Mesenchymal stem cell (in vitro differentiated cells and primary cell): ENCODE results near the gene RFX1.
A peak's percentile ranks its signal among the peaks of the same experiment; 100 is the strongest.
"Not testable (repeated sequence)": the region's sequence is repeated elsewhere in the genome, so short reads cannot be mapped to it uniquely, and the experiment has no call there.

Source experiments
- DNase-seq: peaks from one replicate; pipeline ENCODE4 v3.0.0-alpha.2; 2013
- H2AFZ ChIP-seq: one replicate; pipeline ENCODE4 v1.6.1; 2013; ENCODE audit warnings: low read depth, mild to moderate bottlenecking, control low read depth, inconsistent platforms, low read length, moderate library complexity
- H2AK5ac ChIP-seq: 2 replicates; pipeline ENCODE4 v1.6.1; 2013; ENCODE audit warnings: low read length, moderate library complexity, mild to moderate bottlenecking, inconsistent platforms; ENCODE audit not compliant: severe bottlenecking
- H2BK120ac ChIP-seq: one replicate; pipeline ENCODE4 v1.6.1; 2013; ENCODE audit warnings: low read depth, mild to moderate bottlenecking, inconsistent platforms, low read length, moderate library complexity
- H2BK12ac ChIP-seq, 2 experiments: one replicate each; pipeline ENCODE4 v1.6.1; 2013; ENCODE audit warnings: inconsistent platforms in 2 of 2, low read length in 2 of 2, mild to moderate bottlenecking in 2 of 2, moderate library complexity in 2 of 2, control low read depth in 1 of 2
- H2BK15ac ChIP-seq: one replicate; pipeline ENCODE4 v1.6.1; 2013; ENCODE audit warnings: mild to moderate bottlenecking, low read depth, inconsistent platforms; ENCODE audit not compliant: poor library complexity, severe bottlenecking
- H2BK5ac ChIP-seq: 2 replicates; pipeline ENCODE4 v1.6.1; 2013; ENCODE audit warnings: low read depth, mild to moderate bottlenecking, low read length, control low read depth, inconsistent platforms; ENCODE audit not compliant: poor library complexity, severe bottlenecking
- H3K14ac ChIP-seq, 2 experiments: one replicate each; pipeline ENCODE4 v1.6.1; 2013; ENCODE audit warnings: inconsistent platforms in 2 of 2, low read length in 2 of 2, control low read depth in 1 of 2, mild to moderate bottlenecking in 1 of 2, moderate library complexity in 1 of 2
- H3K18ac ChIP-seq, 2 experiments: one replicate each; pipeline ENCODE4 v1.6.1; 2013; ENCODE audit warnings: inconsistent platforms in 2 of 2, low read length in 2 of 2, control low read depth in 1 of 2, low read depth in 1 of 2, mild to moderate bottlenecking in 1 of 2
- H3K23ac ChIP-seq, 2 experiments: one replicate each; pipeline ENCODE4 v1.6.1; 2013; ENCODE audit warnings: inconsistent platforms in 2 of 2, low read length in 2 of 2, mild to moderate bottlenecking in 2 of 2, moderate library complexity in 2 of 2, control low read depth in 1 of 2
- H3K27ac ChIP-seq: 2 replicates; pipeline ENCODE4 v1.5.1; 2013; ENCODE audit warnings: mild to moderate bottlenecking, moderate library complexity, low read length, control low read depth, inconsistent platforms; ENCODE audit not compliant: poor library complexity, severe bottlenecking
- H3K27me3 ChIP-seq, 2 experiments: 2 replicates each; pipeline versions ENCODE4 v1.6.1 to v1.7.0; 2013; ENCODE audit warnings: low read length in 2 of 2, mild to moderate bottlenecking in 2 of 2, moderate library complexity in 2 of 2, control low read depth in 1 of 2, inconsistent platforms in 1 of 2; ENCODE audit not compliant: control insufficient read depth in 1 of 2, insufficient read depth in 1 of 2
- H3K36me3 ChIP-seq, 2 experiments: 2 replicates each; pipeline versions ENCODE4 v1.6.1 to v1.7.0; 2013; ENCODE audit warnings: low read length in 2 of 2, control low read depth in 1 of 2, inconsistent platforms in 1 of 2, low read depth in 1 of 2, mild to moderate bottlenecking in 1 of 2; ENCODE audit not compliant: insufficient read depth in 2 of 2, control insufficient read depth in 1 of 2
- H3K4ac ChIP-seq, 2 experiments: one replicate each; pipeline ENCODE4 v1.6.1; 2013; ENCODE audit warnings: inconsistent platforms in 2 of 2, low read length in 2 of 2, mild to moderate bottlenecking in 2 of 2, moderate library complexity in 2 of 2, control low read depth in 1 of 2, low read depth in 1 of 2
- H3K4me1 ChIP-seq: 2 replicates; pipeline ENCODE4 v1.6.1; 2013; ENCODE audit warnings: low read depth, low read length, control low read depth; ENCODE audit not compliant: control insufficient read depth, insufficient read depth
- H3K4me2 ChIP-seq: 2 replicates; pipeline ENCODE4 v1.6.1; 2013; ENCODE audit warnings: low read length, mild to moderate bottlenecking, inconsistent platforms; ENCODE audit not compliant: poor library complexity, severe bottlenecking
- H3K4me3 ChIP-seq, 2 experiments: 2 replicates each; pipeline versions ENCODE4 v1.5.1 to v1.7.0; 2013; ENCODE audit warnings: low read length in 2 of 2, mild to moderate bottlenecking in 2 of 2, control low read depth in 1 of 2, low read depth in 1 of 2; ENCODE audit not compliant: insufficient read depth in 1 of 2
- H3K79me1 ChIP-seq: replicated peaks from 2 replicates; pipeline ENCODE4 v1.6.1; 2013; ENCODE audit warnings: mild to moderate bottlenecking, control low read depth, low read length, inconsistent platforms; ENCODE audit not compliant: poor library complexity, severe bottlenecking
- H3K9ac ChIP-seq: 2 replicates; pipeline ENCODE4 v1.7.0; 2013; ENCODE audit warnings: mild to moderate bottlenecking, low read length, moderate library complexity
- H3K9me3 ChIP-seq: 2 replicates; pipeline ENCODE4 v1.7.0; 2013; ENCODE audit warnings: mild to moderate bottlenecking, low read length; ENCODE audit not compliant: control insufficient read depth
- H4K8ac ChIP-seq: one replicate; pipeline ENCODE4 v1.6.1; 2013; ENCODE audit warnings: inconsistent platforms, mild to moderate bottlenecking, low read length, moderate library complexity
- H4K91ac ChIP-seq: one replicate; pipeline ENCODE4 v1.6.1; 2013; ENCODE audit warnings: mild to moderate bottlenecking, low read length, inconsistent platforms
- WGBS: methylation state at CpG from one replicate; pipeline ENCODE4 v1.1.7; 2013; ENCODE audit warnings: mixed read lengths; 5-methylcytosine and 5-hydroxymethylcytosine counted together

The RFX1 gene

GRCh38 chr19:14021474-14021873 lies 15.4 kb upstream of the RFX1 start:
- Histone ChIP-seq H3K4me3 (no peak overlapping the region), H3K9ac (no peak overlapping the region), H4K8ac (no peak overlapping the region), H3K4me2 (no peak overlapping the region), H3K27ac (no peak overlapping the region), H3K4ac (no peak overlapping the region), H3K4me1 (no peaks in the 10 kb centered on the region), H3K14ac (no peak overlapping the region), H2BK5ac (no peak overlapping the region), H2BK15ac (no peak overlapping the region), H2AK5ac (no peak overlapping the region), H2BK12ac (no peak overlapping the region), H4K91ac (no peak overlapping the region), H2BK120ac (no peak overlapping the region), H3K23ac (no peak overlapping the region), H3K36me3 (no peaks in the 10 kb centered on the region), H3K79me1 (no peaks in the 10 kb centered on the region), H3K9me3 (no peaks in the 10 kb centered on the region), H3K27me3 (no peaks in the 10 kb centered on the region), H3K18ac (no peak overlapping the region), H2AFZ (peak overlapping the region; percentile 29)
- WGBS = 80% methylated on average over 5 of the region's 5 CpGs
- no peak for DNase-seq

DNA sequence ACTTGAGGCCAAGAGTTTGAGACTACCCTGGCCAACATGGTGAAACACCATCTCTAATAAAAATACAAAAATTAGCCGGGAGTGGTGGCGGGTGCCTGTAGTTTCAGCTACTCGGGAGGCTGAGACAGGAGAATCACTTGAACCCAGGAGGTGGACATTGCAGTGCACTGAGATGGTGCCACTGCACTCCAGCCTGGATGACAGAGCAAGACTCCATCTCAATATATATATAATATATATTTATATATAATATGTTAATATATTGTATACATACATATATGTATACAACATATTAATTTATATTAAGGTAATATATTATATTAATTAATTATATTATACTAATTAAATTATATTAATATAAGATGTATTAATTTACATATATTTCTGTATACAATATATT lies 13.6 kb upstream of the RFX1 start:
- not testable (repeated sequence) for H2AK5ac ChIP-seq, H3K9me3 ChIP-seq, H2BK12ac ChIP-seq, H3K18ac ChIP-seq, H4K91ac ChIP-seq, H3K4ac ChIP-seq, H3K4me2 ChIP-seq, H2BK120ac ChIP-seq, H3K27ac ChIP-seq, H3K9ac ChIP-seq, H3K36me3 ChIP-seq, H3K14ac ChIP-seq, H3K23ac ChIP-seq, H2BK15ac ChIP-seq, H3K27me3 ChIP-seq, H4K8ac ChIP-seq, DNase-seq, H3K4me1 ChIP-seq, H2AFZ ChIP-seq, H2BK5ac ChIP-seq, H3K4me3 ChIP-seq, H3K79me1 ChIP-seq
- 95% methylated on average over 3 of the region's 3 CpGs for WGBS

GRCh38 chr19:14019100-14019499 lies 13.0 kb upstream of the RFX1 start:
- Histone ChIP-seq H2AK5ac (no peak overlapping the region), H2BK15ac (no peak overlapping the region), H3K4me3 (no peak overlapping the region), H3K9ac (no peak overlapping the region), H3K4me2 (no peak overlapping the region), H4K8ac (no peak overlapping the region), H3K23ac (no peak overlapping the region), H2BK120ac (no peak overlapping the region), H3K36me3 (no peaks in the 10 kb centered on the region), H2AFZ (no peak overlapping the region), H3K14ac (no peak overlapping the region), H3K27me3 (no peaks in the 10 kb centered on the region), H3K79me1 (no peaks in the 10 kb centered on the region), H2BK12ac (no peak overlapping the region), H3K27ac (no peak overlapping the region), H3K4ac (no peak overlapping the region), H3K4me1 (no peaks in the 10 kb centered on the region), H3K18ac (no peak overlapping the region), H4K91ac (no peak overlapping the region), H3K9me3 (no peaks in the 10 kb centered on the region), H2BK5ac (no peak overlapping the region)
- WGBS = 98% methylated on average over 5 of the region's 6 CpGs
- DNase-seq = no peak

GRCh38 chr19:14015524-14016035 lies 9.5 kb upstream of the RFX1 start:
- Histone ChIP-seq H2AFZ (no peak overlapping the region), H4K8ac (no peak overlapping the region), H3K36me3 (no peaks in the 10 kb centered on the region), H3K4ac (no peak overlapping the region), H3K9me3 (no peaks in the 10 kb centered on the region), H3K23ac (no peak overlapping the region), H3K14ac (no peak overlapping the region), H3K79me1 (no peaks in the 10 kb centered on the region), H2BK15ac (no peak overlapping the region), H3K4me1 (no peaks in the 10 kb centered on the region), H3K18ac (no peak overlapping the region), H2BK12ac (no peak overlapping the region), H3K27ac (no peak overlapping the region), H2AK5ac (no peak overlapping the region), H4K91ac (no peak overlapping the region), H3K9ac (no peak overlapping the region), H2BK120ac (no peak overlapping the region), H2BK5ac (no peak overlapping the region), H3K4me3 (no peak overlapping the region), H3K4me2 (no peak overlapping the region), H3K27me3 (no peaks in the 10 kb centered on the region)
- DNase-seq = no peak
- 89% methylated on average over 8 of the region's 8 CpGs for WGBS
